ENCODE data around the gene MYO16. TPM values are rescaled to one million over a fixed set of nuclear protein-coding genes. Genes with fewer than 3 reads are reported as not detected.

MYO16 gene
- polyA plus RNA-seq, 3 donors, result 0.37 to 0.60 (median 0.44) TPM

- no peak for DNase-seq (ENCODE audit: extremely low read depth in 1 of 11, low read depth in 9 of 11, low spot score in 4 of 11)
These were observed 521.8 kb downstream of the MYO16 start for GRCh38 chr13:109151255-109151654.

DNA sequence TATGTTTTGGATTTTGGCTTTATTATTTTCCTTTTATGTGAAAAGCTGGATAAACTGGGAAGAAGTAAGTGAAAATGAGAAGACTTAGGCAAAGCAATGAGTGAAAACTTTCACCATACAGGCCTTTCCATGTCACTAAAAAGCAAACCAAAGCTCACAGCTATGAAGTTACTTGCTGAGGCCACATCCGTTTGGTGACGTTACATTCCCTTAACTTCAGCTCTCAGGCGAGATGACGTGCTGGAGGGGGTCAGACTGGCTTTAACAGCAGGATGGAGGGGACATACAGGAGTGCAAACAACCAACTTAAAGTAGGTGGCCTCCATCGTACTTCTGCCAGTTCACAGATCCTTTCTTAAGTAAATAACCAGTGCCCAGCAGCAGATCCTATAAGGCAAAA is 522.3 kb downstream of the MYO16 start:
- no peak for DNase-seq (ENCODE audit: extremely low read depth in 1 of 11, low read depth in 9 of 11, low spot score in 4 of 11)

- no peak for DNase-seq (ENCODE audit: extremely low read depth in 1 of 11, low read depth in 9 of 11, low spot score in 4 of 11)
These were observed 523.0 kb downstream of the MYO16 start for GRCh38 chr13:109152311-109152820.

- DNase-seq (ENCODE audit: extremely low read depth in 1 of 11, low read depth in 9 of 11, low spot score in 4 of 11), result no peak
These were observed 523.5 kb downstream of the MYO16 start for GRCh38 chr13:109152941-109153340.

DNA sequence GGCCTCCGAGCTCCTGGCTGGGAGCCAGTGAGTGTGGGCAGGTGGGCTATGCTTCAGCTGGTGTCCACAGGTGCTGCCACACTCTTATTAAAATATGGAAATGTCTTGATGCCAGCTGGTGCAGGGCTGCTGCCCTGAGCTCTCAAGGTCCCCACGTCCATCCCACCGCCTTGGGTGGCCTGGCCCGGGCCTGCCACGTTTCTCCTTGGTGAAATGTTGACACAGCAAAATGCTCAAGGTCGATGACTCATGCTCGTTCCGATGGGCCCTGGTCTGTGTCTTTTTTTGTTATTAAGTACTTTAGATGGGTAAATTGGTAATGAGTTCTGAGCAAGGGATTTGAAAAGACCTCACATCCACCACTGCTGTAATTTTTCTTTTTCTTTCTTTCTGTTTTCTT is 524.7 kb downstream of the MYO16 start:
- no peak for DNase-seq (ENCODE audit: extremely low read depth in 1 of 11, low read depth in 9 of 11, low spot score in 4 of 11)

GRCh38 chr13:109154546-109154945 is 525.1 kb downstream of the MYO16 start:
- no peak for DNase-seq (ENCODE audit: extremely low read depth in 1 of 11, low read depth in 9 of 11, low spot score in 4 of 11)

DNA sequence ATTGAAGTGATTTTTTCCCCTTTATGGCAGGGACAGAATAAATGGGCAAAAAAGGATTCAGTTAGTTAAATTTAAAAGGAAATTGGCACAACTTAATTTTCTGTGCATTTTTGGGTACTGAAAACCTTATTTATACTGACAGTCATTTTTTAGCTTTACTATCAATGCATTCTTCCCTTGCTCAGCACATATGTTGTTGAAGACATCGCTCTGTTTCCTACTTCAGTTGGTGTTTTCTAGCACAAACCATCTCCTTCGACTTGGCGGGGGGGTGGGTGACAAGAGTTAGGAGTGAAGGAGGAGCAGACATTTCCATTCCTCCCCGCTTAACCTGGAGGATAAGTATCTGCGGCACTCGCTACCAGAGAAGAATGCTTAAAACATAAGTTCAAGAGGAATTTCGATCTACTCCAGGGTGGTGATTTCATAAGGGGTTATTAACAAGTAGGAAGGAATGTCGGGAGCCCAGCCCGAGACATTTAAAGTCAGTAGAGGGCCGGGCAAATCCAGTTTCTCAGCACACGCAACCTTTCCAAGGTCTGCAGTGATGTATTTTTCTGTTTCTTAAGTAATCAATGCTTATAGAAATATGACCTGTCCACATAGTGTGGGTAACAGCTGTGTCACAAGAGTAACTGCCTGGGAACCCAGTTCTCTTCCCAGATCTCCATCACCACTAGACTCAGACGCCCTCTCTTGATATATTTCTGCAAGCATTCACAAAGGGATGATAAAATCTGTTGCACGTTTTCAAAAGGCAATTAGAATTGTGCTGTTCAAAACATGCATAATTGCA is 525.8 kb downstream of the MYO16 start:
- no peak for DNase-seq (ENCODE audit: extremely low read depth in 1 of 11, low read depth in 9 of 11, low spot score in 4 of 11)

DNA sequence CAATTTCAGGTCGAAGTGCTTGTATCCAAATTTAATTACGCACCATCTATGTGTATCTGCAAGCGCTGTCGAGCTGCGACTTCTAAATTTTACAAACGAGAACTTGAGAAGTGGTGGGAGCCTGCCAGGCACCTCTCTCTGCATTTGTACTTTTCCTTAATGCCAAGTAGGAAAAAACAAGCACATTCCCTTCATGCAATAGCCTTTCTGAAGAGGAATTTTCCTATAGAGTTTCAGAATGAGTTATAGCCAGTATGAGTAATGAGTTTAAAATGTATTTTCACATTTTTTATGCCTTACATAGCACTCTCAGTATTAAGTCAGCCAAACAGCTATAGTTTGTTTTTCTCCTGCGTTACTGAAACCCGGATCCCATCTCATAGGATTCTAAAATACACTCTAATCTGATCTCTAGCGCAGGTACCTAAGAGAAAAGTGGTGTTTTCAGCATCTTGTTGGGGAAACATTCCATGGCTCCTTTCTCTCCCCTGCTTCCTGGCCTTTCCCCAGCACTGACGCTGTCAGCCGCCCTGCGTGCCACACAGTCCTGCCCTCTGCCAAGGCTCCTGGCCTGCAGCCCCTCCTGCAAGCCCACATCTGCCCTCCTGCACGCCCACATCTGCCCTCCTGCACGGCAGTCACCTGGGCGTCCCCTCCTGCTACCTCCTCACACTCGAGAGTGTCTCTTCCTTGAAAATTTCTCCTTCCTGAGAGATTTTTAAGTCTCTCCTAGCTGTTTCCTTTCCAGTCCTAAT is 526.9 kb downstream of the MYO16 start:
- DNase-seq (ENCODE audit: extremely low read depth in 1 of 11, low read depth in 9 of 11, low spot score in 4 of 11), result no peak

DNA sequence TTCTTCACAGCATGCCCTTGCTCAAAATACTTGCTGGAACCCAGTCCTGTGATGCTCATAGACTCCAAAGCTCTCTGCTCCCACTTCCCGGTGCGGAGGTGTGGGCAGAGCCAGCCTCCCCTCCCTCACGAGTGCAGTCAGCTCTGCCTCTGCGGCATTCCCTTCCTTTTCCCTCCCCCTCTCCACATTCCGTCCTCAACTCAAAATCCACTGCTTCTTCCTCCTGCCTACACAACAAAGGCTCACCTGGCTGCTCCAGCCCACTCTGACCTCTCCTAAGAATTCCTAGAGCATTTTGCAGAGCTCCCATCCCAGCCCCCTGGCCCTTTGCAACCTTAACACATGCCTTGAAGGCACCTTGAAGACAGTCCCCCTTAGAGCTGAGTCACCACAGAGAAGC is 527.9 kb downstream of the MYO16 start:
- no peak for DNase-seq (ENCODE audit: extremely low read depth in 1 of 11, low read depth in 9 of 11, low spot score in 4 of 11)

DNA sequence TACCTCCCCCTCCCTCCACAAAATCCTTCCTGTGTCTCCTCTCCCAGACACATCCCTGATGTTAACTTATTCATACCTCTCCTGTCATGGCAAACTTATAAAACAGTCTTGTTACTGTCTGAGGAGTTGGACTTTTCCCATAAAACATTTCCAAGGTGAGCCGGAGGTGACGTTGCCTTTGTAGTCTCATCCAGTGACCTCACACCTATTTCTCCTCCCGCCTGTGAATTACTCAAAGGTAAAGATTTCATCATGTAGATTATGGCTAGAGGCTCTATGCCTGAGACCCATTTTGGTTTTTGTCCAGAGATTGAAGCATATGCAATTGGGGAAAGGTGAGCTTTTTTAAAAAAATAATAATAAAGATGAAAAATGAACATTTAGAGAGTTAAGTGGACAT is 529.0 kb downstream of the MYO16 start:
- no peak for DNase-seq (ENCODE audit: extremely low read depth in 1 of 11, low read depth in 9 of 11, low spot score in 4 of 11)

DNA sequence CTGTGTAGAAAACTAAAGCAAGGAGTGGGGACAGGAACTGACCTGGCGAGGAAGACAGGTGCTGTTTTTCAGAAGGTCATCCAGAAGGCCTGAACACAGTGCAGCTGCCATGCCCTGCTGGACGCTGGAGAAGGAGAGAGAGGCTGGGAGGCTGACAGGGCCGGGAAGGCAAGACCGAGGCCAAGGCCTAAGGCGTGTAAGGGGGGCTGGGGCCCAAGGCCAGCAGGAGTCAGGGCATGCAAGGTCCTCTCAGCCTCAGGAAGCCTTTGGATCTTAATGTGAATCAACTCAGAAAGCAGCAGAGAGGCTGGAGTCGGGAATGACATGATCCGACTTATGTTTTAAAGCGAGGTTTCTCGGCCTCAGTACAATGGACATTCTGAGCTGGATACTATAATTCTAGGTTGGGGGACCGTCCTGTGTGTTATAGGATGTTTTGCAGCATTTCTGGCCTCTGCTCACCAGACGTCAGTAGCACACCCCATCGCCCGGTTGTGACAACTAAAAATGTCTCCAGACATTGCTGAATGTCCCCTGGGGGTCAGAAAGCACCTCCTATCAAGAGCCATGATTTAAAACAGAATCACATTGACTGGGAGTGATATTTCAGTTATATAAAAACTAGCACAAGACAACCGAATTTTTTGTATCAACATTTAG is 530.4 kb downstream of the MYO16 start:
- DNase-seq (ENCODE audit: extremely low read depth in 1 of 11, low read depth in 9 of 11, low spot score in 4 of 11), result no peak

DNA sequence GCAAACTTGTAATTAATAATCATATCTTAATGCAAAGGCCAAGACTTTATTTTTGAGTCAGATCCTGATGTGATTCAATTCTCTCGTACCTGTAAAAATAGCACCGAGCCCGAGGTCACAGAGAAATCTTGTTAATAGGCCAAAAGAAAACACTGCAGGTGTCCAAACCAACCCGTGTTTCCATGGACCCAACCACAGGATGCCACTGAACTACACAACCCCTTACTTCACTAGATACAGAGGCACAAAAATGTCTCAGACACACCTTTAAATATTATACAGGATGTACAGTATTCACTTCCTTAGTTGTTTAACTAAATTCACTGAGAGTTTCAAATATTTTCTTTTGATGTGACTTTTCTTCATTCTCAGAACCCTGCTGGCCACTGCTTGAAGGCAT is 530.9 kb downstream of the MYO16 start:
- DNase-seq (ENCODE audit: extremely low read depth in 1 of 11, low read depth in 9 of 11, low spot score in 4 of 11), result no peak

DNA sequence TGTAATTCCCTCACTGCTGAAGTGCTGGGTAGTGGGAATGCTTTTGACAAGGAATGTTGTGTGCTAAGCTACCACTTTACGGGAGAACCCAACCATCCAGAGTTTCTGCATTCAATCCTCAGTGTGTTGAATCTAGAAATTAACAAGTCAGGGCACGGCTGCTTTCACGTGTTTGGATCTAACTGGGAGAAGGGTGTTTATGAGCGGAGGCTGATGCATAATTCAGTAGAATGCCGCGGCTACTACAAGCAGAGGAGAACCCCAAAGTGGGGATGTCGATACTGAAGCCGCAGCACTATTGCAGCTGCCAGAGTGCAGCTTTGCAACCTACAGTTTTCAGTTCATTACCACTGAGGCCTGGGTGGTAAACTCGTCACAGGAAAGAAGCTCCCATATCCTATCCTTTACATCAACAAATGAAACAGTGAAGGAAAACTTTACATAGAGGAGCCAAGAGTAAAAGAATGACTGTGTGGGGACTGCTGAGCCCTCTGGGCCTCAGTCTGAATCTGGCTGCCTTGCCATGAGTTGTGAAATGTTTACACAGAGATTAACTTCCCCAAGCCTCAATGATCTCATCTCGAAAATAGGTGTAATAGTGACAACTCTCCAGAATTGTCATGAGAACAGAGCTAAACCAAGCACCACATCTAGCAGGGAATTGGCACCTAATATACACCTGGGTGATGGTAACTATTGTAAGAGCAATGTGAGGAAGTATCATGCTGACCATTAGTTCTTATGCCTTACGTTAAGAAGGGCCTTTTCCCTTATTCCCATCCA is 531.7 kb downstream of the MYO16 start:
- no peak for DNase-seq (ENCODE audit: extremely low read depth in 1 of 11, low read depth in 9 of 11, low spot score in 4 of 11)

DNA sequence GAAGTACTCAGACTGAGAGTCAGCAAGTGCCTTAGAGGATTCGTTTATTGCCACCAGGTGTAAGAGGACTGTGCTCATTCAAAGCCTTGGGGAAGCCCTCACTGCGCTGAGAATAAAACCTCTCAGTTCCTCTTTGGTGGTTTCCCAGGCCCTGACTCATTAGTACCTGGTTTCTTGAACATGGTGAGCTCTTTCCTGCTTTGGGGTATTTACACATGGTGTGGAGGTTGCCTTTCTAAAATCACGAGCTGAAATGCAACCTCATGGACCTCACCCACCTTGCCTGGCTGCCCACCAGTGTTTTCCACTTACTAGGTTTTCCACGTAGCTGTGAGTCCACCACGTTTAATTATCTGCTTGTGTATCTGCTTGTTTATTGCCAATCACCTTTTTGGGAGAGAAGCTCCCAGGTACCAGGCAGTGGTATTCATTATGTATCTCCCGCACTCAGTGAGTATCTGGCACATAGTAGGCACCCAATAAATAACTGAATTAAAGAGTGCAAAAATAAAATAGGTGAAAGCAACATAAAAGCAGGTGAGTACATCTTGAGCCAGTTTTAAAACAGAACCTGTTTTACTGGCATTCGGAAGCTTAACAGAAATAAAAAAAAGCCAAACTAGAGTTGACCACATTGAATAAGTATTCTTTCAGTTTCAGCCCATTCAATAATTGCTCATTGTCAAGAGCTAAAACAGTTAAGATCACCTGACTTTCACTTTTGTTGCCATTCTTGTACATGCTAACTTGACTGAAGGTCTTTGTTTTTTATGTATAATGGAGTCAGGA is 533.0 kb downstream of the MYO16 start:
- DNase-seq (ENCODE audit: extremely low read depth in 1 of 11, low read depth in 9 of 11, low spot score in 4 of 11), result no peak

DNA sequence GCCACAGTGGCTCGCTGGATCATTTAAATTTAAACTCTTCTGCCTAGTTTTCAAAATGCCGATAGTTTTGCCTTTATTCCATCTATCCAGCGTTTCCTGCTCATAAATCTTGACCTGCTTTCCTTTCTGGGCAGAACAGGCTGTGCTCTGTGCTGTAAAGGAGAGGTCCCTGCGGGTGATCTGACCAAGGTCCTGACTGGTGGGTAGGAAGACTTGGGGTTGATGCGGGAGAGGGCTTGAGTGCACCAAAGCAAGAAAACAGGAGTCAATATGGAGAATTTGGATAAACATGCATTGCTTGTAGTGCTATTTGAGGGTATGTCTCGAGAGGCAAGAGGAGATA is 533.6 kb downstream of the MYO16 start:
- DNase-seq (ENCODE audit: extremely low read depth in 1 of 11, low read depth in 9 of 11, low spot score in 4 of 11), result no peak

- DNase-seq (ENCODE audit: extremely low read depth in 1 of 11, low read depth in 9 of 11, low spot score in 4 of 11), result no peak
These were observed 536.0 kb downstream of the MYO16 start for GRCh38 chr13:109165417-109165904.

DNA sequence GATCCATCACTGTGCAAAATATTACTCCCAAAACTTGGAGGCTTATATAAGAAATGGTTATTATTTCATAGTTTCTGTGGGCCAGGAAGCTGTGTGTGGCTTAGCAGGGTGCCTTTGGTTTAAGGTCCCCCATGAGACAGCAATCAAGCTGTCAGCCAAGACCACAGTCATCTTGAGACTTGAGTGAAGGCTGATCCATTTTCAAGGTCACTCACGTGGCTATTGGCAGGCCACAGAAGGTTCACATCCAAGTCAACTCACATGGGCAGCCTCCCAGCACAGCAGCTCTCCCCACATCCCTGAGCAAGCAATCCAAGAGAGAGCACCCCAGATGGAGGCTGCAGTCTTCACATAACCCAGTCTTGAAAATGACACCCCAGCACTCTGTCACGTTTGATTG is 537.4 kb downstream of the MYO16 start:
- no peak for DNase-seq (ENCODE audit: extremely low read depth in 1 of 11, low read depth in 9 of 11, low spot score in 4 of 11)

- no peak for DNase-seq (ENCODE audit: extremely low read depth in 1 of 11, low read depth in 9 of 11, low spot score in 4 of 11)
These were observed 542.7 kb downstream of the MYO16 start for GRCh38 chr13:109172136-109172535.
